HepG2 (cell line): ENCODE results near the gene YWHAB. TPM values are rescaled to one million over a fixed set of nuclear protein-coding genes. Genes with fewer than 3 reads are reported as not detected.

ENCODE experiments used
- CBFB ChIP-seq: sonication (generic); formaldehyde crosslinking; IDR thresholded peaks from 2 replicates; pipeline ENCODE4 v1.4.0; 2020; ENCODE audit warnings: missing genetic modification reagents
- HMG20A ChIP-seq: IDR thresholded peaks from 2 replicates; pipeline ENCODE4 v1.6.1; 2016; ENCODE audit warnings: borderline replicate concordance
- HNRNPLL ChIP-seq: fragments of 200-400 bp; formaldehyde crosslinking; IDR thresholded peaks from 2 replicates; pipeline ENCODE4 v1.6.1; 2017; ENCODE audit warnings: mild to moderate bottlenecking, low read depth, low read length; ENCODE audit not compliant: poor library complexity, severe bottlenecking
- NCOA1 ChIP-seq: sonication (generic); formaldehyde crosslinking; IDR thresholded peaks from 2 replicates; pipeline ENCODE4 v1.9.0; 2021; ENCODE audit warnings: missing genetic modification reagents
- SMC3 ChIP-seq: IDR thresholded peaks from 2 replicates; pipeline ENCODE4 v1.6.1; 2011; ENCODE audit warnings: low read length, improper control_type of control experiment
- SP140L ChIP-seq: sonication (generic); formaldehyde crosslinking; IDR thresholded peaks from 2 replicates; pipeline ENCODE4 v1.4.0; 2020; ENCODE audit warnings: missing genetic modification reagents, borderline replicate concordance
- SRF ChIP-seq: IDR thresholded peaks from 2 replicates; pipeline ENCODE4 v1.6.1; 2011; ENCODE audit warnings: mild to moderate bottlenecking, low read depth, low read length, moderate library complexity
- TCF12 ChIP-seq, 2 experiments: fragments of 450-650 bp in 1 of 2; sonication (generic) in 1 of 2; formaldehyde crosslinking in 1 of 2; IDR thresholded peaks; 2 replicates each; pipeline versions ENCODE4 v1.6.1 to v1.8.0; 2017 to 2022; ENCODE audit warnings: antibody characterized with exemption in 1 of 2, mild to moderate bottlenecking in 1 of 2, missing genetic modification reagents in 1 of 2, moderate library complexity in 1 of 2
- TFAP4 ChIP-seq: sonication (generic); IDR thresholded peaks from 2 replicates; pipeline ENCODE4 v1.6.1; 2016; ENCODE audit warnings: low read depth, borderline replicate concordance
- ZBED4 ChIP-seq: sonication (generic); formaldehyde crosslinking; IDR thresholded peaks from 2 replicates; pipeline ENCODE4 v1.4.0; 2020; ENCODE audit warnings: missing genetic modification reagents, borderline replicate concordance
- ZBTB1 ChIP-seq: sonication (generic); formaldehyde crosslinking; IDR thresholded peaks from 2 replicates; pipeline ENCODE4 v1.4.0; 2020; ENCODE audit warnings: missing genetic modification reagents, borderline replicate concordance
- ZFP82 ChIP-seq: sonication (generic); formaldehyde crosslinking; IDR thresholded peaks from 2 replicates; pipeline ENCODE4 v1.5.1; 2020; ENCODE audit warnings: mild to moderate bottlenecking, missing genetic modification reagents, borderline replicate concordance
- ZHX2 ChIP-seq, 2 experiments: sonication (generic) in 1 of 2; formaldehyde crosslinking in 1 of 2; IDR thresholded peaks; 2 replicates each; pipeline versions ENCODE4 v1.6.1 to v1.9.0; 2014 to 2022; ENCODE audit warnings: antibody characterized with exemption in 1 of 2, borderline replicate concordance in 1 of 2, inconsistent platforms in 1 of 2, low read depth in 1 of 2, missing genetic modification reagents in 1 of 2
- polyA plus RNA-seq, 8 experiments: library from polyadenylated mRNA; depleted of rRNA in 3 of 8; stranded (reverse) in 7 of 8; unstranded in 1 of 8; fragments of >200 nt; fragmentation: Illumina TruSeq in 4 of 8; extraction: Trizol in 4 of 8; gene quantifications; 2 replicates each; pipeline versions ENCODE4 v1.2.1 to v1.2.3, GENCODE V29; 2011 to 2016; ENCODE audit warnings: low read depth in 4 of 8, missing spikeins in 1 of 8, mixed read lengths in 1 of 8; ENCODE audit not compliant: insufficient read depth in 1 of 8
- total RNA-seq, 5 experiments: library from RNA; depleted of rRNA; stranded (reverse); fragments of >200 nt; fragmentation: Illumina TruSeq; extraction: Trizol; gene quantifications; 2 replicates each; pipeline ENCODE4 v1.2.3, GENCODE V29; 2016; ENCODE audit warnings: low read depth in 1 of 5

Gene YWHAB
- total and polyA plus RNA-seq, 2 of the 13 experiments (the other 11 are each of a cell fraction or from before 2014, with no cell fraction given): 77.2 to 121 TPM

GRCh38 chr20:44884907-44885391, 556 bp upstream of the YWHAB start (continued):
- TF ChIP-seq HNRNPLL (no peak), CBFB (CRISPR knock-in tag) (0 out of 2 replicates have a peak, but pooled peaks have one; percentile 7), SRF (no peak), HMG20A (CRISPR knock-in tag) (0 out of 2 replicates have a peak, but pooled peaks have one; percentile 12), TCF12 (IDR thresholded peaks at IDR 0.05) (no peak), TCF12 (CRISPR knock-in tag; IDR thresholded peaks at IDR 0.05) (no peak), ZHX2 (IDR thresholded peaks at IDR 0.05; ENCODE audit: low read depth) (no peak), ZHX2 (CRISPR knock-in tag; IDR thresholded peaks at IDR 0.05; ENCODE audit: borderline replicate concordance) (no peak), SP140L (CRISPR knock-in tag) (no peak), ZBTB1 (CRISPR knock-in tag) (no peak), ZBED4 (CRISPR knock-in tag) (0 out of 2 replicates have a peak, but pooled peaks have one; percentile 6), ZFP82 (CRISPR knock-in tag) (no peak), NCOA1 (0 out of 2 replicates have a peak, but pooled peaks have one; percentile 3), TFAP4 (no peak), SMC3 (no peak)
